NCI-H187 treated with DMSO at 0.1 percent for 48 hours (cell line): ENCODE data around the gene IKBKE.
"Not testable (repeated sequence)": the region's sequence is repeated elsewhere in the genome, so short reads cannot be mapped to it uniquely, and the experiment has no call there.

Experiments
- DNase-seq: peaks from one replicate; lab custom pipeline; 2025; lab: John Stamatoyannopoulos, UW

Gene IKBKE

DNA sequence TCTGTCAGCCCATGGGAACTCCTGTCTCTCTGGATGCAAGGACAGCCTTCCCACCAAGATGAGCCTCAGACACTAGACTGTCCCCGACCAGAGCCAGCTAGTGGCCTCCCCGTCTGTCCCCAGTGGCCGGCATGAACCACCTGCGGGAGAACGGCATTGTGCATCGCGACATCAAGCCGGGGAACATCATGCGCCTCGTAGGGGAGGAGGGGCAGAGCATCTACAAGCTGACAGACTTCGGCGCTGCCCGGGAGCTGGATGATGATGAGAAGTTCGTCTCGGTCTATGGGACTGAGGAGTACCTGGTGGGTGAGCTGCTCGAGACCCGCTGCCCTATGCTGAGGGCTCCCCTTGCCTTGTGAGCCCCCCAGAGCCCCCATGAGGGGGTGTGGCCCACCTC lies 5.8 kb downstream of the IKBKE start:
- DNase-seq, result no peak

DNA sequence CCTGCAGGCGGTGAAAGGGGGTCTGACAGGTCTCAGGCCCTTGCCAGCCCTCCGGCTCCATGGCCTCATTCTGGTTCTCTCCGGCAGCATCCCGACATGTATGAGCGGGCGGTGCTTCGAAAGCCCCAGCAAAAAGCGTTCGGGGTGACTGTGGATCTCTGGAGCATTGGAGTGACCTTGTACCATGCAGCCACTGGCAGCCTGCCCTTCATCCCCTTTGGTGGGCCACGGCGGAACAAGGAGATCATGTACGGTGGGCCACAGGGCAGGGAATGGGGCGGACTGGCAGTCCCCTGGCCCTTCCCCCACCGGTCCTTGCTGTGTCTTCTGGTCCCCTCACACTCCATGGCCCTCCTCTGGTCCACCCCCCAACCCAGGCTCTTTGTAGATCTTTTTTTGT lies 6.3 kb downstream of the IKBKE start:
- no peak for DNase-seq

DNA sequence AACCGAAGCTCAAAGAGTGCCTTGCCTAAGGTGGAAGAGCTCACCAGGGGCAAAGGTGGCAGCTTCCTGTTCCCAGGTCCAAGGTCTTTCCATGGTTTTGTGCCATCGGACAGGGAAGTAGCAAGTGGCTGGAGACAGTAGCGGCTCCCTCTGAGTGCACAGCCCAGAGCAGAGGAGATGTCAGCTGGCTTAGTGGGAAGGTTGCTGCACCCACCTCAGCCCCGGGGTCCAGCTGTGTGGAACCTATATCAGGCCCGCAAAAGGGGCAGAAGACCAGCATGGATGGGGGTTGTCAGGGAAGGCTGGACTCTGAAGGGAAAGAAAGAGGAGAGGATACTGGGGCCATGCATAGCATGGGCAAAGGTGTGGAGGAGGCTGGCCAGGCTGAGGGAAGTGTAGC lies 6.8 kb downstream of the IKBKE start:
- DNase-seq, result no peak

DNA sequence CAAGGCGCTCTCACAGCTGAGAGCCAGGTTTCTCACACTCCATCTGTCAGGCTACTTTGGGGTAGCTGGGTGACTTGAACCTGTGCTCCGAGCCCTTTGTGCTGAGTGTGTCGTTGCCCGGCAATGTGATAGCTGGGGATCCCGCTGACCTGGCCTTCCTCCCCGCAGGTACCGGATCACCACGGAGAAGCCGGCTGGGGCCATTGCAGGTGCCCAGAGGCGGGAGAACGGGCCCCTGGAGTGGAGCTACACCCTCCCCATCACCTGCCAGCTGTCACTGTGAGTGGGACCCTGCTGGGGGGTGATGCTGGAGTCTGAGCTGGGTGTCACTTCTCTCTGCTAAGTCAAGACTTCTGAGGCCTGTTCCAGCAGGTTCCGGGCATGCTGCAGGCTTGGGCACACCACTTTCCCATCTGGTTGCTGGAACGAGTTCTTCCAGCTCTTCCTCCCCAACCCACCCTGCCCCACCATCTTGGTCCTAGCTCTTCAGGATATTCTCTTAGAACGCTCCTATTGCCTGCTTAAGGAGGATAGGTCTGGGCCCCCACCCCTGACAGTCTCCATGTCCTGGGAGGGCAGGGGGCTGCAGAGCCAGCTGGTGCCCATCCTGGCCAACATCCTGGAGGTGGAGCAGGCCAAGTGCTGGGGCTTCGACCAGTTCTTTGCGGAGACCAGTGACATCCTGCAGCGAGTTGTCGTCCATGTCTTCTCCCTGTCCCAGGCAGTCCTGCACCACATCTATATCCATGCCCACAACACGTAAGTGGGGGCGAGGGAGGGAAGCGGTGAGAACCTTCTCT lies 7.5 kb downstream of the IKBKE start:
- DNase-seq, result no peak

DNA sequence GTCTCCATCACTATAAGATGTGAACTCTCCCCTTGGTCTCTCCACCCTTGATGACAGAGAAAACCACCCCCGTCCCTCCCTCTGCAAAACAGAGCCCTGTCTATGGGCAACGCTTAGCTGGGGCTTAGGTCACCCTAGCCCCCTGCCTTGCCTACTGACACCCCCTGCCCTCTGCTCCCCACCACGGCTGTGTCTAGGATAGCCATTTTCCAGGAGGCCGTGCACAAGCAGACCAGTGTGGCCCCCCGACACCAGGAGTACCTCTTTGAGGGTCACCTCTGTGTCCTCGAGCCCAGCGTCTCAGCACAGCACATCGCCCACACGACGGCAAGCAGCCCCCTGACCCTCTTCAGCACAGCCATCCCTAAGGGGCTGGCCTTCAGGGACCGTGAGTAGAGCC lies 8.5 kb downstream of the IKBKE start:
- no peak for DNase-seq

DNA sequence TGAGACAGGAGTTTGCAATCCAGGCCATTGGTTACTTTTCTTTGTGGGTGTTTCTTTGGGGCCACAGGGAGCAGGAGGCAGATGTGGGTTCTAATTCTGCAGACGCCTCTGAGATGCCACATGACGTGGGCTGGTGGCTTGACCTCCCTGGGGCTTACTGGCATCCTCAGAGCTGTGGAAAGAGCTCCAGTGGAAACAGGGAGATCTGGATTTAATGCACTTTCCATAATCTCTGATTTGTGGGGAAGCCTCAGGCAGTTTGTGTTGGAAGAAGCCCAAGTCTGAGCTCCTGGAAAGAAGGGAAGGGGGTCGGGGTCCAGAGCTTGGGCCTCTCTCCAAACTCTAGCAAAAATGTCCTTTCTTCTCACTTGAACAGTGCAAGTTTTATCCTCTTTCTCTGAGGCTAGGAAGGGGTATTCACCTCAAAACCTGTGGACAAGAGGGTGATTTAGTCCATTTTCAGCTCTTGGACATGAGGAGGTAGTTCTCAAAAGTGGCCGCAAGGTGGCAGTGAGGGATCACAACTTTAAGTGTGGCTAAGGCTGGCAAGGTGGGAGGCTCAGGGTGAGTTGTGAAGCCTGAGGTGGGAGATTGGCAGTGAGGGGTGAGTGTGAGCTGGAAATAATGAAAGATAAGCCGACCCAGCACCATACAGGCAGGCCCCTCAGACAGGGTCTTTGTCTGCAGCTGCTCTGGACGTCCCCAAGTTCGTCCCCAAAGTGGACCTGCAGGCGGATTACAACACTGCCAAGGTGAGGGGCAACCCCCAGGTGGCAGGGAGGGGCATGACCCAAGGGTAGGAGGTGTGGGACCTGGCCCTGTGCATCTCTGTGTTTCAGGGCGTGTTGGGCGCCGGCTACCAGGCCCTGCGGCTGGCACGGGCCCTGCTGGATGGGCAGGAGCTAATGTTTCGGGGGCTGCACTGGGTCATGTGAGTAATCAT lies 9.2 kb downstream of the IKBKE start:
- DNase-seq, result peak; percentile 70

DNA sequence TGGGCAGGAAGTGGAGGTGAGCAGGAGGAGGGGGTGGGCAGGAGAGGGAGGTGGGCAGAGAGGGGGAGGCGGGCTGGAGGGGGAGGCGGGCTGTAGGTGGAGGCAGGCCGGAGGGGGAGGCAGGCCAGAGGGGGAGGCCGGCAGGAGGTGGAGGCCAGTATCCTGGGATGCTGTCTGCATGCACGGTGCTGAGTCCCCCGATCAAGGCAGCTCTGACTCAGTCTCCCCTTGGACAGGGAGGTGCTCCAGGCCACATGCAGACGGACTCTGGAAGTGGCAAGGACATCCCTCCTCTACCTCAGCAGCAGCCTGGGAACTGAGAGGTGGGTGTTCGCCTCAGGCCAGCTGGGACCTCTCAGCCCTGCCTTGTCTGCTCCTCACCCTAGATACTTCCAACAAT lies 9.9 kb downstream of the IKBKE start:
- DNase-seq, result no peak

DNA sequence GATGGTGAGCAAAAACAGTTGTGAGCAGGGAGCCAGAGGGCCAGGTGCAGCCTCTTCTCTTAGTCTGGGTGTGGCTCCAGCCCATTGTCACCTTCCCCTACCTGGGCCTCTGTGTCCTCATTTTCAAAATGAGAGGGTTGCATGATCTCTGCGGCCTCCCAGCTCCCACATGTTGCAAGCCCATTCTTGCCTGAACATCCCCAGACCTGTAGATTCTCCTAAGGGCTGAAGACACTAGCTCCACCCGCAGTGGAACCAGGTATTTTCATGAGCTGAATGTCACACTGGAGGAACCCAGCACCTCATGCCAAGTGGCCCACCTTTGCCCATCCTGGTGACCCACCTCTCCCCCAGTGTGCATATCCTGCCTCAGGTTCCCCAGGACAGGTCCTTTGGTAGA lies 12.3 kb downstream of the IKBKE start:
- DNase-seq, result peak; percentile 62

DNA sequence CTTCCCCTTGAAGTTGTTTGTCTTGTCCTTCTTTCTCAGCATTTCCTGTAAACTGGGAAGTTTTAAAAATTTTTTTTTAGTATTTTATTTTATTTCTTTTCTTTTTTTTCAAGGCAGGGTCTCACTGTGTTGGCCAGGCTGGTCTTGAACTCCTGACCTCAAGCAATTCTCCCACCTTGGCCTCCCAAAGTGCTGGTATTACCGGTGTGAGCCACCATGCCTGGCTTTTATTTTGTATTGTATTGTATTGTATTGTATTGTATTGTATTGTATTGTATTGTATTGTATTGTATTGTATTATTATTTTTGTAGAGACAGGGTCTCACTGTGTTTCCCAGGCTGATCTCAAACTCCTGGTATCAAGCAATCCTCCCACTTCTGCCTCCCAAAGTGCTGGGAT lies 13.6 kb downstream of the IKBKE start:
- not testable (repeated sequence) for DNase-seq

DNA sequence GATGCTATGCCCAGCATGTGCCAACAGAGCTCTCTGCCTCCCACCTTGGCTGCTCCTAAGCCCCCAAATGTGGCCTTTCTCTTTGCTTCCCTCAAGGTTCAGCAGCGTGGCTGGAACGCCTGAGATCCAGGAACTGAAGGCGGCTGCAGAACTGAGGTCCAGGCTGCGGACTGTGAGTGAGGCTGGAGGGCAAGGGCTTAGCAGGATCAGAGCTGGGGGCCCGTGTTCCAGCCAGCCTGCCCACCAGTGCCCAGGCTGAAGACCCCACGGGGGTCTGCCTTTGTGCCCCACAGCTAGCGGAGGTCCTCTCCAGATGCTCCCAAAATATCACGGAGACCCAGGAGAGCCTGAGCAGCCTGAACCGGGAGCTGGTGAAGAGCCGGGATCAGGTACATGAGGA lies 14.6 kb downstream of the IKBKE start:
- DNase-seq, result no peak

DNA sequence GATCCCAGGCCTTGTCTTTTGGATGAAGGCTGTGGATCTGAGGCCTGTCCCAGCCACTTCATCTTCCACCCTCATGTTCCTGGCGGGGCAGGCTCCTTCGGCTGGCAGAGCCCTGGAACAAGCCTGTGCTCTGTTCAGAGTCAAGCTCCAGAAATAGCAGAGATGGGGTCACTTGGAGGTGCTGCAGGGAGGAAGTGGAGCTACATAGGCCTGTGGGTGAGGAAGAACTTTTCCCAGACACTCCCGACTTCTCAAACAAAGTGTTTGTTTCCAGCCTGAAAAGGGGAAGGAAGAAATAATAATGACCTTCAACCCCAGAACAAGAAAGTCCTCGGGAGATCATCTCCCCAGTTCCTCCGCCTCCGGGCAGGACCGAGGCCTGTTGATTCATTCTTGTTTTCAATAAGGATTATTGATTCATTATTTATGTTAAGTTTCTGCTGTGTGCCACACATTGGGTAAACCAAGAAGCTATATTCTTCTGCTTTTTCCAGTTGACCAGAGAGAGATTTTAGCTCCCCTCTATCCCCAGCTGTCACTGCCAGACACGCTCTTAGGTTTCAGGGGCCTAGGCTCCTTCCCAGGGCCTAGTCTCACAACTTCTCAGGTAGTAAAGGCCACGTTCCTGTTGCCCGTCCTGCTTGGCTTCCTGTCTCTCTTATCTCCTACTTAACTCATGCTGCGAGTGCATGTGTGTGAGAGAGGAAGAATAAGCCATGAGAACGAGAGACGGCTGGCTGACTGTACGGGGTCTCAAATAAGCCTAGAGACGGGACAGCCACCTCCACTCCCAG lies 16.9 kb downstream of the IKBKE start:
- DNase-seq, result no peak

DNA sequence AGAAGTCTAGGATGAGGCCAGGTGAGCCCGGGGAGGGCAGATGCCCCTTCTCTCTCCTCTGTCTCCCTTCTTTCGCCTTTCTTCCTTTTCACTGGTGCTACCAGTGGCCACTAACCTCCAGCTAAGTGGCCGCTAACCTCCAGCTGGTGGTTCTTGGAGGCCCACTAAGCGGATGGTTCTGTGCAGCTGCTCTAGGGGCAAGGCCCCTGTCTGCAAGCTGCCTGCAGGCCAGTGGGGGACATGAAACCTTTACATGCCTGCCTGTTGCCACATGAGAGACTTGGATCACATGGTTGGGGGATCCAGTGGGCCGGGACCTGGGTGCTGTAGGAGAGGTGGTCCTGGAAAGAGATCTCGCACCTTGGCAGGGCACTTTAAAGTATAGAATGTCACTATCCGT lies 17.7 kb downstream of the IKBKE start:
- DNase-seq, result no peak

DNA sequence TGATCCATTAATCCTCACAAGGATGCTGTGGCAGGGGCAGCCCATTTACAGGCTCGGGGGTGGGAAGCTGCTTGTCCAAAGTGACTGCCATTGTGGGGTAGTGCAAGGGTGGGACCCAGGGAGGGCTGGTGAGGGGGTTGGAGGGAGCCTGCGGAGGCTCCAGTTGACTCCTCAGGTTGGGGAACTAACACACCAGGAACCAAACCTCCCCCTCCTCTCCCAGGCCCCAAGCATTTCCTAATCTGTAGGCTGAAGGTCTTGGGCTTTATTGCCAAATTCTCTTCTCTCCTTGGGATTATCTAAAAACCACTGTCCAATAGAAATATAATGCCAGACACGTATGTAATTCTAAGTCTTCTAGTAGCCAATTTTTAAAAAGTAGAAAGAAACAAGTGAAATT lies 18.2 kb downstream of the IKBKE start:
- DNase-seq, result no peak

DNA sequence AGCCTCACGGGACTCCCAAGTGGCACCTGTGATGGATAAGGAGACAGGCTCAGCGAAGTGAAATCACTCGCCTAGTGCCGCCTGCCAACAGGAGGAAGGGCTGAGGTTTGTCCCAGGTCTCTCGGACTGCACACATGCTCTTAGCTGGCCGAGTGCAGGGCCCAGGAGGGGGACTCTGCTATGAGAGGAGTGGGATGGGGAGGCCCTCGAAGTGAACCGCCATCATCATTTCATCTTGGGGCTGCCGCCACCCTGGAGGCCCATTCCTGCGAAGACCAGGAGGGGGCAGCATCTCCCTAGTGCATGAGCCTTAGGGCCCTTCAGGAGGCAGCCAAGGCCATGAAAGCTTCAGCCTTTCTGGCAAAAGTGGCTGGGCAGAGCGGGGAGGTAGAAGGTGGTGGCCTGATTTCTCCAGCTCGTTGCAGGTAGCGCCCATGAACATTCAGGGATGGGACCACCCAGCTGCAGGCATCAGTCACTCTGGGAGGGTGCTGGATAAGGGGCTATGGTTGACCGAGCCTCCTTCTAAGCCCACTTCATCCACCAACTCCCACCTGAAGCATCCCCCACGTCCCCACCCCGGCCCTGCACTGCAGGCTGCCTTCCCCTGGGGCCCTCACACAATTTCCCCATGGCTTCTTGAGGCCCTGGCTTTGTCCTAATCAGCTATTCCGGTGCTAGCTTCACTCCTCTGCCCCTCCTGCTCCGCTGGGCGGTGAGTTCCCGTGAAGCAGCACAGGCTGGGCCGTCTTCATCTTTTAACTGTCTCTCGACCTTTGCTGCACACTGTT lies 19.9 kb downstream of the IKBKE start:
- DNase-seq, result peak; percentile 78

DNA sequence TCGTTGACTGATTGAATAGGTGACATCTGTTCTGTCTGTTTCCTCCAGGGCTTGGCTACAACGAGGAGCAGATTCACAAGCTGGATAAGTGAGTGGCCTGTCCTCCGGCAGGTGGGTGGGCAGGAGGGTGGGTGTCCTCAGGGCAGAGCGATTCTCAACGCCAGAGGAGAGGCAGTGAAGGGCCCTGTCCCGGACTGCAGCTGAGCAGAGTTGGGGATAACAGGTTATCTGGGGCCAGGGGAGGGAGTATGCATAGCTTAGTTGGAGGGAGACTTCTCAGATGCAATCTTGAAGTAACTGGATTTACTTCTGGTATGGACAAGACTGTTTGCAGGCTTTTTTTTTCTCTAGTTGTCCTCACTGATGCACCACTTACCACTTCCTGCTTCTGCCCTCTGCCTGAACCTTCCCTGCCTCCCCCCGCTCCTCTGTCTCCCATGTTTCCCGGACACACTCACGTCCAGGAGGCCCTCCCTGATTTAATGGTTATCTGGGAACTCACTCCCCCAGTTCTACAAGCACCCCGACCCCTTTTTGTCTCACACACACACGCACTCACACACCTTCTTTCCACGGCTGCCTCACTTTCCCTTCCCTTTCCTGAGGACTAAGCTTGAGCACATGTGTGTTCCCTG lies 20.6 kb downstream of the IKBKE start:
- no peak for DNase-seq

DNA sequence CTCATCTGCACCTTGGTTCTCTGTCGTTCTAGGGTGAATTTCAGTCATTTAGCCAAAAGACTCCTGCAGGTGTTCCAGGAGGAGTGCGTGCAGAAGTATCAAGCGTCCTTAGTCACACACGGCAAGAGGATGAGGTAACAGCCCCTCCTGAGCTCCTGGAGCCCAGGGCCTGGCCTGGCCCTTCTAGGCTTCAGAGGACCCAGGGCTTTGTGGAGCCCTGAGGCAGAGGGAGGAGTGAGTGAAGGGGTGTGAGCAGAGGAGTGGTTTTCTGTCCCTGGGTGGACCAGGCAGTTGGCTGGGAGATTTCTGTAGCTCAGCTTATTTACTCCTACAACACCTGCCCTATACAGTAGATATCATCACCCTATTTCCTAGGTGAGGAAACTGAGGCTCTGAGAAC lies 21.3 kb downstream of the IKBKE start:
- no peak for DNase-seq

DNA sequence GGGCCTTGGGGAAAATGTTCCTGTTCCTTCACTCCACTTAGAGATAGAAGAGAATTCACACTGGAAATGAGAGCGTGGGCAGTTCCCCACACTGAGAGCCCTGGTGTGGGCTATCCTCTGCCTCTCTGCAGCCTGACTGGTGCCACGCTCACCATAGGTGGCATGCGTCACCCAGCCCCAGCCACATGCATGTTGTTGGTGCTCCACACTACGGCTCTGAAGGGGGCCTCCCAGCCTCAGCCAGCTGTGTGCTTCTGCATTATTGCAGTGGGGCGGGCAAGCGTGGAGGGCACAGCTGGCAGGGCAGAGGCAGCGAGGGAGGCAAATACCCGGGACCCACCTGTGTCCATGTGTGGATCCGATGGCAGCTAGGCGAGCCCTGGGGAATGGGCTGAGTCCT lies 22.3 kb downstream of the IKBKE start:
- no peak for DNase-seq

DNA sequence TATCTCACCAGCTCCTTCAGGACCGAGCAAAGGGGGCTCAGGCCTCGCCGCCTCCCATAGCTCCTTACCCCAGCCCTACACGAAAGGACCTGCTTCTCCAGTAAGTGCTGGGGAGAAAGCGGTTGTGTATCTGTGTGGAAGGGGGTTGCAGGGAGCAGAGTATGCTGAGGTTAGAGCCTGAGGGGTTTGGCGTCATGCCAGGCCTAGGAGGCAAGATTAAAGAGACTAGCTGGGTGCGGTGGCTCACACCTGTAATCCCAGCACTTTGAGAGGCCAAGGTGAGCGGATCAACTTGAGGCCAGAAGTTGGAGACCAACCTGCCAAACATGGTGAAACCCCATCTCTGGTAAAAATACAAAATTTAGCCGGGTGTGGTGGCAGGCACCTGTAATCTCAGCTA lies 23.0 kb downstream of the IKBKE start:
- no peak for DNase-seq

DNA sequence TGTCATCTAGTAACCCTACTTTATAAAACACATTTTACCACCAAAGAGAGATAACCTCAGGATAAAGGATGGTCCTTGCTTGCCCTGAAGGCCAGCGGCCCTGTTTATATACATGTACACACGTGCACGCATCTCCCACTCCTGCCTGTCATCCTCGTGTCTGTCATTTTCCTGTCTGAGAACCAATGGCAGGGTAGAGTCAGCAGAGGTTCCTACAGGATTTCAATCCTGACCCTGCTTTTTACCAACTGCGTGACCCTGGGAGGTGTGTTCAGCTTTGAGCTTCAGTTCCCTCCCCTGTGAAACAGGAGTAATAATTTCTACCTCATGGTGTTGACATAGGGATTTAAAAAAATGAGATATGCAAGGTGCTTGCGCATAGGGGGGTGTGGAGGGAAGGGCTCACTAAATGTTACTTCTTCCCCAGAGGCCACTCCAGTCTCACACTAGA lies 24.8 kb downstream of the IKBKE start:
- no peak for DNase-seq

DNA sequence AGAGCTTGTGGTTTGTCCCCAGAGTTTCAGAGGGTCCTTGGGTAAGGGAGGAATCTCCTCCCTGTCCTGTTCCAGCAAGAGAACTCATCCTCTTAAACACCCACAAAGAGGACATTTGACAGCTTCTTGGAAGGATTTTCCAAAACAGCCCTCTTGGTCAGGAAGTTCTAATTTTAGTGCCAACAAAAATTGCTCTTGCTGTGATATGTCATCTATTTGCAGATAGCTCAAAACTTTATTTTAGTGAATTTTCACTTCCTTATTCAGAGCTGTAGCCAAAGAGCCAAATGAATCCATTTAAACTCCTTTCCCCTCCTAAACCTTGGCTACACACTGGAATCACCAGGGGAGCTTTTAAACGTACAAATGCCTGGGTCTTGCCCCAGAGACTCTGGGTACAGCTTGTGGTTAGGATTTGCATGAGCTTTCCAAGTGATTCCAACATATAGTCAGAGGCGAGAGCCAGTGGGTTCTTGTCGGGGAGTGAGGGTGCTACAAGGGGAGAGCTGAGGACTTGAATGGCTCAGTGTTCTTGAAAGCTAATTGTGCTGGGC lies 25.3 kb downstream of the IKBKE start:
- DNase-seq, result no peak
